ENCODE data around the gene BRWD1. TPM values are rescaled to one million over a fixed set of nuclear protein-coding genes. Genes with fewer than 3 reads are reported as not detected.

Gene BRWD1
- total RNA-seq, 4 donors from 2014 or later = 65.3 to 99.4 (median 87.7) TPM

DNA sequence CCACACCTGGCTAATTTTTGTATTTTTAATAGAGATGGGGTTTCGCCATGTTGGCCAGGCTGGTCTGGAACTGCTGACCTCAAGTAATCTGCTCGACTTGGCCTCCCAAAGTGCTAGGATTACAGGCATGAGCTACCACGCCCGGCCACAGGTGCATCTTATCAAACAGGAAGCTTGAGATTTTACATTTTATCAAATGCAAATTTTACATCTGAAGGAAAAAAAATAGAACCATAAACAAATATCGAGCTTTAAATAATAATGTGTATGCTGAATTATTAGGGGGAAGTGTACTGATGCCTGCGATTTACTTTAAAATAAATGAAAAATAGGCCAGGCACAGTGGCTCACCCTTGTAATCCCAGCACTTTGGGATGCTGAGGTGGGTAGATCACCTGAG is 16.6 kb upstream of the BRWD1 start:
- Histone ChIP-seq H3K9me3 (no peaks in the 10 kb centered on the region), H3K36me3 (no peaks in the 10 kb centered on the region), H3K4me3 (no peak overlapping the region), H3K4me1 (no peaks in the 10 kb centered on the region), H3K27me3 (no peaks in the 10 kb centered on the region), H3K27ac (no peak overlapping the region)
- TF ChIP-seq POLR2A (IDR thresholded peaks at IDR 0.05) (no peak), EP300 (IDR thresholded peaks at IDR 0.05) (no peak)
- TF ChIP-seq, protein P1, sequence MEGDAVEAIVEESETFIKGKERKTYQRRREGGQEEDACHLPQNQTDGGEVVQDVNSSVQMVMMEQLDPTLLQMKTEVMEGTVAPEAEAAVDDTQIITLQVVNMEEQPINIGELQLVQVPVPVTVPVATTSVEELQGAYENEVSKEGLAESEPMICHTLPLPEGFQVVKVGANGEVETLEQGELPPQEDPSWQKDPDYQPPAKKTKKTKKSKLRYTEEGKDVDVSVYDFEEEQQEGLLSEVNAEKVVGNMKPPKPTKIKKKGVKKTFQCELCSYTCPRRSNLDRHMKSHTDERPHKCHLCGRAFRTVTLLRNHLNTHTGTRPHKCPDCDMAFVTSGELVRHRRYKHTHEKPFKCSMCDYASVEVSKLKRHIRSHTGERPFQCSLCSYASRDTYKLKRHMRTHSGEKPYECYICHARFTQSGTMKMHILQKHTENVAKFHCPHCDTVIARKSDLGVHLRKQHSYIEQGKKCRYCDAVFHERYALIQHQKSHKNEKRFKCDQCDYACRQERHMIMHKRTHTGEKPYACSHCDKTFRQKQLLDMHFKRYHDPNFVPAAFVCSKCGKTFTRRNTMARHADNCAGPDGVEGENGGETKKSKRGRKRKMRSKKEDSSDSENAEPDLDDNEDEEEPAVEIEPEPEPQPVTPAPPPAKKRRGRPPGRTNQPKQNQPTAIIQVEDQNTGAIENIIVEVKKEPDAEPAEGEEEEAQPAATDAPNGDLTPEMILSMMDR (IDR thresholded peaks at IDR 0.05) = no peak
- 91 to 94% methylated on average over 6 of the region's 6 CpGs for WGBS, 2 donors
- DNase-seq (ENCODE audit: low spot score in 2 of 2) = no peak

DNA sequence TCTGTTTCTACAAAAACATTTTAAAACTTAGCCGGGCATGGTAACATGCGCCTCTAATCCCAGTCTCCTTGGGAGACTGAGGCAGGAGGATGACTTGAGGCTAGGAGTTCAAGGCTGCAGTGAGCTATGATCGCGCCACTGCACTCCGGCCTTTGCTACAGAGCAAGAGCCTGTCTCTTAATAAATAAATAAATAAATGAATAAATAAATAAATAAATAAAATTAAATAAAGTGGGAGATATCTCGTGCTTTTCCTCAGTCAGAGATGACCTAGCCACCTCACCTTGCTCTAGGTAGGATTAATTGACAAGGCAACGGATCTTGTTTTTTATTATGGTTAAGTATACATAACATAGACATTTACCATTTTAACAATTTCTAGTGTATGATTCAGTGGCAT is 14.3 kb upstream of the BRWD1 start:
- DNase-seq (ENCODE audit: low spot score in 2 of 2) = no peak
- H3K4me3 ChIP-seq = no peak overlapping the region
- H3K27me3 ChIP-seq = no peaks in the 10 kb centered on the region
- H3K27ac ChIP-seq = no peak overlapping the region
- 96 to 98% methylated on average over 7 of the region's 7 CpGs for WGBS, 2 donors
- H3K36me3 ChIP-seq = no peaks in the 10 kb centered on the region
- TF ChIP-seq POLR2A (IDR thresholded peaks at IDR 0.05) = no peak
- TF ChIP-seq, protein P1 (IDR thresholded peaks at IDR 0.05) = no peak
- no peak for TF ChIP-seq EP300 (IDR thresholded peaks at IDR 0.05)
- H3K9me3 ChIP-seq = no peaks in the 10 kb centered on the region
- no peaks in the 10 kb centered on the region for H3K4me1 ChIP-seq

DNA sequence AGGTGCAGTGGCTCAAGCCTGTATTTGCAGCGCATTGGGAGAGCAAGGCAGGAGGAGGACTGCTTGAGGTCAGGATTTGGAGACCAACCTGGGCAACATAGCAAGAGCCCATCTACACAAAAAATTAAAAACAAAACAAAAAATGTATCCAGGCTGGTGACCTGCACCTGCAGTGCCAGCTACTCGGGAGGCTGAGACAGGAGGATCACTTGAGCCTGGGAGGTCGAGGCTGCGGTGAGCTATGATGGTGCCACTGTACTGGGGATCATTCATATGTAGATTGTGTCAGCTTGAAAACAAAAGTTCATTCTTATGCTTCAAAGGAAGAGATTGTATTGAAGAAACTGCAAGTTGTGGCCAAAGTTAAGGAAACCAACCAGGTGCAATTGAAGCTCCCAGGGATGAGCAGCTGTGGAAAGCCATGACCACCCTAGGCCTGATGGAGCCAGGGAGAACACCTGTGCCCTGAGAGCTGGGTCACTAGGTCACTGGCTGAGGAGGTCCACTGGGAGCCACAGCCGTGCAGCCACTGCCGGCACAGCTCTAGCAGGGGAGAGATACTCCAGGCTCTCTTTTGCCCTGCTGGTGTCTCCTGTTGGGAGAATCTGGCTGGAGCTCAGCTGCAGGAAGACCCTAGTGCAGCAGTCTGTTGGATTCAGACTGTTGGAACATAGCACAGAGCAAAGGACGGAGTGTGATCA is 13.3 kb upstream of the BRWD1 start:
- Histone ChIP-seq H3K27me3 (no peaks in the 10 kb centered on the region), H3K9me3 (no peaks in the 10 kb centered on the region), H3K36me3 (no peaks in the 10 kb centered on the region), H3K4me3 (no peak overlapping the region), H3K4me1 (no peaks in the 10 kb centered on the region), H3K27ac (no peak overlapping the region)
- 65 to 75% methylated on average over 7 of the region's 7 CpGs for WGBS, 2 donors
- no peak for DNase-seq (ENCODE audit: low spot score in 2 of 2)
- TF ChIP-seq EP300 (IDR thresholded peaks at IDR 0.05) (no peak), POLR2A (IDR thresholded peaks at IDR 0.05) (no peak)
- TF ChIP-seq, protein P1 (IDR thresholded peaks at IDR 0.05) = no peak

DNA sequence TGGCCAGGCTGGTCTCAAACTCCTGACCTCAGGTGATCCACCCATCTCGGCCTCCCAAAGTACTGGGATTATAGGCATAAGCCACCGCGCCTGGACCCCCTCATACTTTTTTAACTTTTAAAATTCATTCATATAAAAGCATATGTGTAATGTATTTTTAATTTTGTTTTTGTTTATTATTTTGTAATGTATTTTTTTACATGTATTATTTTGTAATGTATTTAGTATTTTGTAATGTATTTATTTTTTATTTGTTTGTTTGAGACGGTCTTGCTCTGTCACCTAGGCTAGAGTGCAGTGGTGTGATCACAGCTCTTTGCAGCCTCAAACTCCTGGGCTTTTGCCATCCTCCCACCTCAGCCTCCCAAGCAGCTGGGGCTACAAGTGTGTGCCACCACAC is 12.0 kb upstream of the BRWD1 start:
- no peaks in the 10 kb centered on the region for H3K4me1 ChIP-seq
- no peak overlapping the region for H3K27ac ChIP-seq
- H3K4me3 ChIP-seq = no peak overlapping the region
- 93 to 96% methylated on average over 4 of the region's 4 CpGs for WGBS, 2 donors
- DNase-seq (ENCODE audit: low spot score in 2 of 2) = no peak
- no peaks in the 10 kb centered on the region for H3K36me3 ChIP-seq
- no peak for TF ChIP-seq POLR2A (IDR thresholded peaks at IDR 0.05)
- no peak for TF ChIP-seq EP300 (IDR thresholded peaks at IDR 0.05)
- TF ChIP-seq, protein P1 (IDR thresholded peaks at IDR 0.05) = no peak
- no peaks in the 10 kb centered on the region for H3K9me3 ChIP-seq
- H3K27me3 ChIP-seq = no peaks in the 10 kb centered on the region

DNA sequence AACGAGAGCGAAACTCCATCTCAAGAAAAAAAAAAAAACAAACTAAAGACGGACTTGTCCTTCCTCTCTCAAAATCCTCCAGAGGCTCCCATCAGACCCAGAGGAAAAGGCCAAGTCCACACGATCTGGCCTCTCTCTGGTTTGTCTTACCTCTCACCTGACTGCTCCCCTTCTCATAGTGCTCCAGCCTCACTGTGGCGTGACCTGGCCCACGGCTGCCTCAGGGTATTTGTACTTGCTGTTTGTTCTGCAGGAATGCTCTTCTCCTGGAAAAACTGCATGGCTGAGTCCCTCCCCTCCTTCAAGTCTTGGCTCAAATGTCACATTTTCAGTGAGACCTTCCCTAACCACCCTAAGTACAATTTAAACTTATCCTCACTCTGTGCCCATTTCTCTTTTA is 8.0 kb upstream of the BRWD1 start:
- DNase-seq (ENCODE audit: low spot score in 2 of 2) = no peak
- no peak overlapping the region for H3K27ac ChIP-seq
- 63 to 80% methylated on average over 6 of the region's 6 CpGs for WGBS, 2 donors
- no peaks in the 10 kb centered on the region for H3K4me1 ChIP-seq
- no peaks in the 10 kb centered on the region for H3K9me3 ChIP-seq
- H3K27me3 ChIP-seq = no peaks in the 10 kb centered on the region
- H3K36me3 ChIP-seq = no peaks in the 10 kb centered on the region
- no peak overlapping the region for H3K4me3 ChIP-seq
- TF ChIP-seq POLR2A (IDR thresholded peaks at IDR 0.05) (no peak), EP300 (IDR thresholded peaks at IDR 0.05) (no peak)
- TF ChIP-seq, protein P1 (IDR thresholded peaks at IDR 0.05) = no peak
